Panc1 (cell line): ENCODE results near the gene ZSWIM8. TPM values are rescaled to one million over a fixed set of nuclear protein-coding genes. Genes with fewer than 3 reads are reported as not detected.
A peak's percentile ranks its signal among the peaks of the same experiment; 100 is the strongest.

ENCODE experiments used
- ATAC-seq: fragments of 200-7000 bp; cut with Tn5 transposase; 2 replicates; pipeline ENCODE4 v1.9.1; 2020; ENCODE audit warnings: mild to moderate bottlenecking, moderate library complexity
- BruUV-seq: library from RNA; stranded (reverse); fragments of 400-500 nt; replicated peaks from 2 replicates; lab custom pipeline; 2021; lab: Mats Ljungman, UMichigan
- CTCF ChIA-PET: fragments of 300-600 bp; sonication (Branson Sonifier 250); formaldehyde crosslinking; loops from one replicate; lab custom pipeline; 2022; ENCODE audit warnings: antibody characterized with exemption; lab: Charles Lee
- POLR2A ChIA-PET: fragments of 300-600 bp; sonication (Branson Sonifier 250); formaldehyde crosslinking; loops from one replicate; lab custom pipeline; 2022; ENCODE audit warnings: antibody characterized with exemption; lab: Charles Lee
- DNase-seq: peaks from one replicate; pipeline ENCODE4 v3.0.0-alpha.2; 2010; ENCODE audit warnings: low read depth, low spot score
- H3K27ac ChIP-seq: 2 replicates; pipeline ENCODE4 v1.5.1; 2011; ENCODE audit warnings: mild to moderate bottlenecking, low read length, inconsistent platforms
- H3K27me3 ChIP-seq: fragments of 200-500 bp; sonication (Bioruptor generic); 2 replicates; pipeline ENCODE4 v1.6.0; 2014; ENCODE audit warnings: low read length, inconsistent platforms; ENCODE audit not compliant: control insufficient read depth, insufficient read depth
- H3K36me3 ChIP-seq: fragments of 200-500 bp; sonication (Bioruptor generic); 2 replicates; pipeline ENCODE4 v1.5.1; 2014; ENCODE audit warnings: inconsistent platforms, mild to moderate bottlenecking, low read length, moderate library complexity; ENCODE audit not compliant: control insufficient read depth, insufficient read depth
- H3K4me1 ChIP-seq: 2 replicates; pipeline ENCODE4 v1.5.1; 2011; ENCODE audit warnings: inconsistent platforms, mild to moderate bottlenecking, low read length, moderate library complexity; ENCODE audit not compliant: control insufficient read depth, insufficient read depth
- H3K4me3 ChIP-seq, 2 experiments: 2 replicates each; pipeline ENCODE4 v1.5.1; 2011 to 2012; ENCODE audit warnings: low read depth in 2 of 2, low read length in 2 of 2, mild to moderate bottlenecking in 2 of 2, inconsistent platforms in 1 of 2, moderate library complexity in 1 of 2
- H3K9me3 ChIP-seq: fragments of 200-500 bp; sonication (Bioruptor generic); 2 replicates; pipeline ENCODE4 v1.5.1; 2014; ENCODE audit warnings: low read depth, mild to moderate bottlenecking, inconsistent platforms, low read length, moderate library complexity; ENCODE audit not compliant: control insufficient read depth, insufficient read depth
- POLR2AphosphoS5 ChIP-seq: IDR thresholded peaks from 2 replicates; pipeline ENCODE4 v1.6.1; 2012; ENCODE audit warnings: mild to moderate bottlenecking, low read depth, low read length, moderate library complexity
- SIN3A ChIP-seq: IDR thresholded peaks from 2 replicates; pipeline ENCODE4 v1.6.1; 2012; ENCODE audit warnings: low read depth, mild to moderate bottlenecking, low read length, moderate library complexity, borderline replicate concordance; ENCODE audit not compliant: insufficient read depth
- TCF7L2 ChIP-seq: IDR thresholded peaks from 2 replicates; pipeline ENCODE4 v1.6.1; 2011; ENCODE audit warnings: mild to moderate bottlenecking, low read depth, low read length, inconsistent platforms
- in situ Hi-C: cut with HindIII; loops from 2 replicates; pipeline ENCODE4 v1.10.0; 2016; ENCODE audit warnings: low sequenced_read_pairs, low pct_unique_long_range_greater_than_20kb
- intact Hi-C: fragments of 100-400 bp; cut with micrococcal nuclease; formaldehyde crosslinking; loops from one replicate; pipeline ENCODE4 v1.10.0; 2022; ENCODE audit not compliant: unreplicated experiment
- total RNA-seq: library from RNA; stranded (reverse); gene quantifications from one replicate; pipeline ENCODE4 v1.2.1, GENCODE V29; 2021; ENCODE audit not compliant: unreplicated experiment
- TF ChIP-seq, protein P1 (sequence below), 2 experiments: IDR thresholded peaks; 2 replicates each; pipeline ENCODE4 v1.6.1; 2011 to 2012; ENCODE audit warnings: low read depth in 2 of 2, control low read depth in 1 of 2, low read length in 1 of 2, mild to moderate bottlenecking in 1 of 2, moderate library complexity in 1 of 2; ENCODE audit not compliant: insufficient read depth in 1 of 2
- TF ChIP-seq, protein P2 (sequence below): fragments of 450-650 bp; IDR thresholded peaks from 2 replicates; pipeline ENCODE4 v1.5.1; 2017; ENCODE audit warnings: mild to moderate bottlenecking

ZSWIM8 gene
- total RNA-seq, 1 experiment from 2014 or later: 109 TPM

DNA sequence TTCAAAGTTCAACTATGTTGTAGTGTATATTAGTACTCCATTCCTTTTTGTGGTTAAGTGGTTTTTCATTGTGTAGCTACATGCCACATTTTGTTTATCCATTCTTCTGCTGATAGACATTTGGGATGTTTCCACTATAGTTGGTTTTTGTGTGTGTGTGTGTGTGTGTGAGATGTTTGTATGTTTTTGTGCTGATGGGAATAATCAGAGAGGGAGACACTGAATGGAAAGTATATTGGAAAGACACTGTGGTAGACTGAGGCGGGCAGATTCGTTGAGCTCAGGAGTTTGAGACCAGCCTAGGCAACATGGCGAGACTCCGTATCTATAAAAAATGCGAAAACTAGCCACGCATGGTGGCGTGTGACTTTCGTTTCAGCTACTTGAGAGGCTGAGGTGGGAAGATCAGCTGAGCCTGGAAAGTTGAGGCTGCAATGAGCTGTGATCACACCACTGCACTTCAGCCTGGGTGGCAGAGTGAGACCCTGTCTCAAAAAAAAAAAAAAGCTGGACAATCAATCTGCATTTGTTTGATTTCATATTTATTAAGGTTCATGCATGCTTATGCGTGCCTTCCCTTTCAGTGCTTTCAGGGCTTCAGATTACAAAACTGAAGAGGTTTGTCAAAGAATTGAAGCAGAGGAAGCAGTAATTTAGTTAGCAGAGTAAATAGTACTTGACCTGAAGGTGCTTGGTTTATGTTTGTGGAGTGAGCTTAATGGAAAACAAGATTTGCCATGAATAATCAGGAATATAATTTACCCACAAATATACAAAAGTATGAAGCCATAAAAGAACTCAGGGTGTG, 26.5 kb upstream of the ZSWIM8 start:
- intact Hi-C loops: no loop called here
- no peaks in the 10 kb centered on the region for H3K27me3 ChIP-seq
- no peaks in the 10 kb centered on the region for H3K9me3 ChIP-seq
- DNase-seq (no peak), ATAC-seq (no peak)
- TF ChIP-seq POLR2AphosphoS5 (no peak), SIN3A (no peak), TCF7L2 (no peak)
- TF ChIP-seq, protein P1, sequence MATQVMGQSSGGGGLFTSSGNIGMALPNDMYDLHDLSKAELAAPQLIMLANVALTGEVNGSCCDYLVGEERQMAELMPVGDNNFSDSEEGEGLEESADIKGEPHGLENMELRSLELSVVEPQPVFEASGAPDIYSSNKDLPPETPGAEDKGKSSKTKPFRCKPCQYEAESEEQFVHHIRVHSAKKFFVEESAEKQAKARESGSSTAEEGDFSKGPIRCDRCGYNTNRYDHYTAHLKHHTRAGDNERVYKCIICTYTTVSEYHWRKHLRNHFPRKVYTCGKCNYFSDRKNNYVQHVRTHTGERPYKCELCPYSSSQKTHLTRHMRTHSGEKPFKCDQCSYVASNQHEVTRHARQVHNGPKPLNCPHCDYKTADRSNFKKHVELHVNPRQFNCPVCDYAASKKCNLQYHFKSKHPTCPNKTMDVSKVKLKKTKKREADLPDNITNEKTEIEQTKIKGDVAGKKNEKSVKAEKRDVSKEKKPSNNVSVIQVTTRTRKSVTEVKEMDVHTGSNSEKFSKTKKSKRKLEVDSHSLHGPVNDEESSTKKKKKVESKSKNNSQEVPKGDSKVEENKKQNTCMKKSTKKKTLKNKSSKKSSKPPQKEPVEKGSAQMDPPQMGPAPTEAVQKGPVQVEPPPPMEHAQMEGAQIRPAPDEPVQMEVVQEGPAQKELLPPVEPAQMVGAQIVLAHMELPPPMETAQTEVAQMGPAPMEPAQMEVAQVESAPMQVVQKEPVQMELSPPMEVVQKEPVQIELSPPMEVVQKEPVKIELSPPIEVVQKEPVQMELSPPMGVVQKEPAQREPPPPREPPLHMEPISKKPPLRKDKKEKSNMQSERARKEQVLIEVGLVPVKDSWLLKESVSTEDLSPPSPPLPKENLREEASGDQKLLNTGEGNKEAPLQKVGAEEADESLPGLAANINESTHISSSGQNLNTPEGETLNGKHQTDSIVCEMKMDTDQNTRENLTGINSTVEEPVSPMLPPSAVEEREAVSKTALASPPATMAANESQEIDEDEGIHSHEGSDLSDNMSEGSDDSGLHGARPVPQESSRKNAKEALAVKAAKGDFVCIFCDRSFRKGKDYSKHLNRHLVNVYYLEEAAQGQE (IDR thresholded peaks at IDR 0.05; ENCODE audit: insufficient read depth in 1 of 2, low read depth in 2 of 2, low read length in 1 of 2): no peak
- TF ChIP-seq, protein P2, sequence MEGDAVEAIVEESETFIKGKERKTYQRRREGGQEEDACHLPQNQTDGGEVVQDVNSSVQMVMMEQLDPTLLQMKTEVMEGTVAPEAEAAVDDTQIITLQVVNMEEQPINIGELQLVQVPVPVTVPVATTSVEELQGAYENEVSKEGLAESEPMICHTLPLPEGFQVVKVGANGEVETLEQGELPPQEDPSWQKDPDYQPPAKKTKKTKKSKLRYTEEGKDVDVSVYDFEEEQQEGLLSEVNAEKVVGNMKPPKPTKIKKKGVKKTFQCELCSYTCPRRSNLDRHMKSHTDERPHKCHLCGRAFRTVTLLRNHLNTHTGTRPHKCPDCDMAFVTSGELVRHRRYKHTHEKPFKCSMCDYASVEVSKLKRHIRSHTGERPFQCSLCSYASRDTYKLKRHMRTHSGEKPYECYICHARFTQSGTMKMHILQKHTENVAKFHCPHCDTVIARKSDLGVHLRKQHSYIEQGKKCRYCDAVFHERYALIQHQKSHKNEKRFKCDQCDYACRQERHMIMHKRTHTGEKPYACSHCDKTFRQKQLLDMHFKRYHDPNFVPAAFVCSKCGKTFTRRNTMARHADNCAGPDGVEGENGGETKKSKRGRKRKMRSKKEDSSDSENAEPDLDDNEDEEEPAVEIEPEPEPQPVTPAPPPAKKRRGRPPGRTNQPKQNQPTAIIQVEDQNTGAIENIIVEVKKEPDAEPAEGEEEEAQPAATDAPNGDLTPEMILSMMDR: no peak
- H3K4me1 ChIP-seq: no peaks in the 10 kb centered on the region
- no peak overlapping the region for H3K27ac ChIP-seq
- POLR2A ChIA-PET: no interaction called here
- peaks cover 26% of the 10 kb centered on the region for H3K36me3 ChIP-seq
- in situ Hi-C loops: no loop called here
- TSS peak; percentile 13 for BruUV-seq
- no peak overlapping the region for H3K4me3 ChIP-seq
- CTCF ChIA-PET: no interaction called here

DNA sequence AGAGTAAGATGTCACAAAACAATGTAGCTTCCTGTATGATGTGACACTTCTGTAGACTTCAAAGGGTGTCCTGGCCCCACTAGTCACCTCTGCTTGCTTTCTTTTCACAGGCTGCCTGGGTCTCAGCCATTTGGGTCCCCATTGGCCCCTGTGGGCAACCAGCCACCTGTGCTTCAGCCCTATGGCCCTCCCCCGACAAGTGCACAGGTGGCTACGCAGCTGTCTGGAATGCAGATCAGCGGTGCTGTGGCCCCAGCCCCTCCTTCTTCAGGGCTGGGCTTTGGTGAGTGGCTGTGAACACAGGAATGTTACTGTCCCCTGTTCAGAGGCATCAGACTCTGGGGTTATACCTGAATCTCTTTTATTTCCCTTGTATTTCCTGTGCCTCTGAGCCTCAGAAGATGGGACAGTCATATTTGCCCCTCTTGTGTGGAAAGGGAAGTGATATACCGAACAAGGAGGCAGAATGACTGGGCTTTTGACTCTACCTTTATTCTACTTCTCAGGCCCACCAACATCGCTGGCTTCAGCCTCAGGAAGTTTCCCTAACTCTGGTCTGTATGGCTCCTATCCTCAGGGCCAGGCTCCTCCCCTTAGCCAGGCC, 25.8 kb upstream of the ZSWIM8 start:
- ChIA-PET POLR2A (no interaction called here), CTCF (no interaction called here)
- in situ Hi-C loops: no loop called here

More for the DNA sequence above, 25.8 kb upstream of the ZSWIM8 start:
- ATAC-seq (no peak), DNase-seq (no peak)
- no peak overlapping the region for H3K27ac ChIP-seq
- H3K4me3 ChIP-seq: no peak overlapping the region
- H3K36me3 ChIP-seq: peaks cover 26% of the 10 kb centered on the region
- intact Hi-C loops: no loop called here
- BruUV-seq: no TSS peak
- TF ChIP-seq, protein P1 (IDR thresholded peaks at IDR 0.05; ENCODE audit: insufficient read depth in 1 of 2, low read depth in 2 of 2, low read length in 1 of 2): no peak
- TF ChIP-seq, protein P2: no peak
- no peak for TF ChIP-seq TCF7L2
- H3K27me3 ChIP-seq: no peaks in the 10 kb centered on the region
- H3K9me3 ChIP-seq: no peaks in the 10 kb centered on the region
- no peaks in the 10 kb centered on the region for H3K4me1 ChIP-seq
